ENCODE data around the gene DAPK2.

Gene DAPK2

DNA sequence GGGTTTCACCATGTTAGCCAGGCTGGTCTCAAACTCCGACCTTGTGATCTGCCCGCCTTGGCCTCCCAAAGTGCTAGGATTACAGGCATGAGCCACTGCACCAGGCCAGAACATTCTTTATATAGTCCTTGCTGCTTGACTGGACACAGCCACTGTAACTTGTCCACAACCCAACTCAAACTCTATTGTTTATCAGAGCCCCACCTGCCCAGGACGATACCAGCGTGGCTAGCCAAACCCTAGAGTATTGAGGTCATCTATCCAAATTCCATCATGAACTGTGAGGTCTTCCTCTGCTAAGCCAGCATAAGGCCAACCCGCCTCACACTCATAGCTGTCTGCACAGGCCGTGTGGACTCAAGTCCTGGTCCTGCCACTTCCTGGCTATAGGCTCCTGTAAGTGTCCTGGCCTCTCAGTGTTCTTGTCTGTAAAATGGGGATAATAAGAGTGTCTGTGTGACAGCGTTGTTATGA lies 63.9 kb downstream of the DAPK2 start:
- TF ChIP-seq, protein P1, sequence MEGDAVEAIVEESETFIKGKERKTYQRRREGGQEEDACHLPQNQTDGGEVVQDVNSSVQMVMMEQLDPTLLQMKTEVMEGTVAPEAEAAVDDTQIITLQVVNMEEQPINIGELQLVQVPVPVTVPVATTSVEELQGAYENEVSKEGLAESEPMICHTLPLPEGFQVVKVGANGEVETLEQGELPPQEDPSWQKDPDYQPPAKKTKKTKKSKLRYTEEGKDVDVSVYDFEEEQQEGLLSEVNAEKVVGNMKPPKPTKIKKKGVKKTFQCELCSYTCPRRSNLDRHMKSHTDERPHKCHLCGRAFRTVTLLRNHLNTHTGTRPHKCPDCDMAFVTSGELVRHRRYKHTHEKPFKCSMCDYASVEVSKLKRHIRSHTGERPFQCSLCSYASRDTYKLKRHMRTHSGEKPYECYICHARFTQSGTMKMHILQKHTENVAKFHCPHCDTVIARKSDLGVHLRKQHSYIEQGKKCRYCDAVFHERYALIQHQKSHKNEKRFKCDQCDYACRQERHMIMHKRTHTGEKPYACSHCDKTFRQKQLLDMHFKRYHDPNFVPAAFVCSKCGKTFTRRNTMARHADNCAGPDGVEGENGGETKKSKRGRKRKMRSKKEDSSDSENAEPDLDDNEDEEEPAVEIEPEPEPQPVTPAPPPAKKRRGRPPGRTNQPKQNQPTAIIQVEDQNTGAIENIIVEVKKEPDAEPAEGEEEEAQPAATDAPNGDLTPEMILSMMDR (IDR thresholded peaks at IDR 0.05; ENCODE audit: borderline replicate concordance, insufficient read depth, low read depth, low read length) = no peak
- no peak overlapping the region for H3K4me3 ChIP-seq (ENCODE audit: low read depth, low read length)

DNA sequence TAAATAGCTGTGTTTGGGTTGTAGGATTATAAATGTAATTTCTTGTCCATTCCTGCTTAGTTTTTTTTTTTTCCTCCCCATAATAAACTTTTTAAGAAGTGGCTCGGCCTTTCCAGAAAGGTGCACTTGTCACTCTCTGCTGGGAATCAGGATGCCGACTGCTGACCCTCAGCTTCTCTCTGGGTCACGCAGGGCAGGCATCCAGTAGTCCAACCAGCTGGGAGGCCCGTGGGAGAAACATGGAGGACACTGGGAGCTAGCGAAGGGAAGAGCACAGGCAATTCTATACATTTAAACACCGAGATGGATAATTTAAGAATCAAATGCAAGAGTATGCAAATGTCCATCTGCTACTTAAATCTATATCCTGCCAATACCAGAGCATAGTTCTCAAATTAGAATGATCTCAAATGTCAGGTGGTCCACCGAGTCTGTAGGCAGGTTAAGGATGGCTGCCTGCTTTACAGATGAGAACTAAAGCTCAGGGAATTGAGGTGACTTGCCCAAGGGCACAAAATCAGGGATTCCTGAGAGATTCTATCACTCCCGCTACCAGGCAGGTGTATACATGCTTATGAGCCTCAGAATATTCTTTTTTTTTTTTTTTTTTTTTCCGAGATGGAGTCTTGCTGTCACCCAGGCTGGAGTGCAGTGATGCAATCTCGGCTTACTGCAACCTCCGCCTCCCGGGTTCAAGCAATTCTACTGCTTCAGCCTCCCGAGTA lies 64.5 kb downstream of the DAPK2 start:
- no peak overlapping the region for H3K4me3 ChIP-seq (ENCODE audit: low read depth, low read length)
- TF ChIP-seq, protein P1 (IDR thresholded peaks at IDR 0.05; ENCODE audit: borderline replicate concordance, insufficient read depth, low read depth, low read length) = no peak

DNA sequence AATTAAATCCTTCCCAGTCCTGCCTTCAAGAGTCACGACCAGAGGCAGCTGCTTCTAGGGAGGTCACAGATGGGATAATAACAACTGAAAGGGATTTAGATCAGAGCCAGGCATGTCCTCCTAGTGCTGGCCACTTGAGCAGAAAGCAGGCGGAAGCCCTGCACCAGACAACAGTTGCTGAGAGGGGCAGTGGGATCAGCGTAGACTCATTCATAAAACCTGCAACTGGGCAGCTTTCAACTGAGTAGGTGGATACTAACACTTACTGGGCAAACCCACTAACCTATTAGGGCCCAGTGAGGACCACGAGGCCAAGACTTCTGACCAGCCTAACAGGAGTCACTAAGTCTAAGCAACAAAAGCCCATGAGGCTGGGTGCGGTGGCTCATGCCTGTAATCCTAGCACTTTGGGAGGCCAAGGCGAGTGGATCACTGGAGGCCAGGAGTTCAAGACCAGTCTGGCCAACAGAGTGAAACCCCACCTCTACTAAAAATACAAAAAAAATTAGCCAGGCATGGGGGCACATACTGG lies 67.0 kb downstream of the DAPK2 start:
- H3K4me3 ChIP-seq (ENCODE audit: low read depth, low read length) = no peak overlapping the region
- TF ChIP-seq, protein P1 (IDR thresholded peaks at IDR 0.05; ENCODE audit: borderline replicate concordance, insufficient read depth, low read depth, low read length) = no peak

DNA sequence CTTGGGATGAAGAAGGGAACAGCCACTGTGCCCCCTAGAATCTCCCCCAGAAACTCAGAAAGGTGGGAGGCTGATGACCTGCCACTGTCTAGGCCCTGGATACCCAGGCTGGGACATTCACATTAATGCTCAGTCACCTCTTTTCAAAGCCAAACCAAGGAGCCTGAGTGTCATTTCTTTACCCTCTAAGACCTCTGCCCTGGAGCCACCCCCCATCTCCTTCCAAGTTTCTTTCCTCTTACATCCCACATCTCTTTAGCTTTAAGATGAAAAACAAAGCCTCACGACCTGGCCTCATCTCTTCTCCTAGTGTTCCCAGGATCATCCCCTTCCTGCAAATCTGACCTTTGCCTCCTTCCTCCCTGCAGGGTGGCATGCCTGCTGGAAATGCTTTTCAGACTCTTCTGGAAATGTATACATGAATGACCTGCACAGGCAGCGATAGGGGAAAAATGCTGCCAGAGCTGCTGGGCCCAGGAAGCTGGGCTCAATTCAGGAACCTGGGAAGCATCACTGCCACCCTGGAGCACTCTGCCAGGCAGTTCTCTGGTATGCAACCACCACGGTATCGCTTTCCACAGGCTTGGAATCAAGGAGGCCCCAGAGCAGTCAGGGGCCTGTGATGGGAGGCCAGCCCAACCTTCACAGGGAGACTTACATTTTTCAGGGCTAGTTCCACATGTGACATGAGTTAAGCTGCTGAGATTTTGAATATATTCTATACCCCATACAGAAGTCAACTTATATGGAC lies 67.6 kb downstream of the DAPK2 start:
- H3K4me3 ChIP-seq (ENCODE audit: low read depth, low read length) = no peak overlapping the region
- TF ChIP-seq, protein P1 (IDR thresholded peaks at IDR 0.05; ENCODE audit: borderline replicate concordance, insufficient read depth, low read depth, low read length) = no peak

DNA sequence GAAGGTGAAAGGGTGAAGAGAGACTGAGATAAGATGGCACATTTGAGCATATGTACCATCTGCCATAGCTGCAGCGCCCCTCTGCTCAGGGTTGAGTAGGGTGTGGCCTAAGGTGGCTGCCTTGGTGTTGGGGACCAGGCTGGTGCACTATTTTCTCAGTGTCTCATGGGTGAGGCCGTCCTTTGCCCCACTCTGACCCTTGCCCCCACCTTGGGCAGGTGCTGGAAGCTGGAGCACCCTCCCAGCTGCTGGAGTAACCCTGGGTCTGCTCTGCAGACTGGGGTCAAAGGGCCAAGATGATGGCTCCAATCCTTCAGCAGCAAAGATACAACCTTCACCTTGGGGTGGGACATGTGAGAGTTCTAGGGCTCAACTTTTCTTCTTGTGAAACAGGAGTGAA lies 69.2 kb downstream of the DAPK2 start:
- TF ChIP-seq, protein P1 (IDR thresholded peaks at IDR 0.05; ENCODE audit: borderline replicate concordance, insufficient read depth, low read depth, low read length) = no peak
- H3K4me3 ChIP-seq (ENCODE audit: low read depth, low read length) = no peak overlapping the region

DNA sequence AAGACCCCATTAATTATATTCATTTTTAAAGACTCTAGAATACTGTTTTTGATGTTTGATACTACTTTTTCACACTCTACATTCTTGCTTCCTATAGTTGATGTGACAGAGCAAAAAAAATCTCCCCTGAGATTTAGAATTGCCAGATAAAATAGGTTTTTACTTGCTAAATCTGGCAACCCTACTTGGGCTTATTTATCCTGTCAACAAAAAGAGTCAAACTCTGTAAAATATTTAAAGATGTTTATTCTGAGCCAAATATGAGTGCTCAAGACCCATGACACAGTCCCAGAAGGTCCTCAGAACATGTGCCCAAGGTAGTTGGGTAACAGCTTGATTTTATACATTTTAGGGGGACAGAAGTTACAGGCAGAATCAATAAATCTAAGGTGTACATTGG lies 72.3 kb downstream of the DAPK2 start:
- no peak overlapping the region for H3K4me3 ChIP-seq (ENCODE audit: low read depth, low read length)
- TF ChIP-seq, protein P1 (IDR thresholded peaks at IDR 0.05; ENCODE audit: borderline replicate concordance, insufficient read depth, low read depth, low read length) = no peak
